ENCODE measurements around the gene STK39. TPM values are rescaled to one million over a fixed set of nuclear protein-coding genes. Genes with fewer than 3 reads are reported as not detected.

STK39 gene
- total RNA-seq, 2 experiments from 2014 or later = 26.5 to 27.7 TPM

GRCh38 chr2:168171059-168171762 lies 76.2 kb downstream of the STK39 start:
- POLR2A ChIA-PET = no interaction called here
- CTCF ChIA-PET = interaction anchor here (0.7 kb wide), 2 partner anchors 61 to 1860 kb away, joined by 3 to 4 read pairs; no protein-coding TSS in a partner anchor

- POLR2A ChIA-PET = no interaction called here
These were observed 78.2 kb downstream of the STK39 start for GRCh38 chr2:168169097-168169745.

GRCh38 chr2:168167511-168168263 lies 79.7 kb downstream of the STK39 start:
- ChIA-PET CTCF (interaction anchor here (0.6 to 1.1 kb wide), 2 partner anchors 41 to 84 kb away, joined by 3 read pairs; no protein-coding TSS in a partner anchor), POLR2A (no interaction called here)

More at GRCh38 chr2:168169097-168169745, 78.2 kb downstream of the STK39 start:
- CTCF ChIA-PET = no interaction called here

GRCh38 chr2:168166902-168167510 lies 80.4 kb downstream of the STK39 start:
- ChIA-PET POLR2A (no interaction called here), CTCF (interaction anchor here (1.1 kb wide), 1 partner anchor 42 kb away, joined by 3 read pairs; no protein-coding TSS in a partner anchor)

- POLR2A ChIA-PET = no interaction called here
- CTCF ChIA-PET = no interaction called here
These were observed 81.2 kb downstream of the STK39 start for GRCh38 chr2:168165985-168166901.

- ChIA-PET POLR2A (no interaction called here), CTCF (no interaction called here)
These were observed 82.0 kb downstream of the STK39 start for GRCh38 chr2:168165397-168165796.

GRCh38 chr2:168160897-168161296 lies 86.5 kb downstream of the STK39 start:
- POLR2A ChIA-PET = no interaction called here
- CTCF ChIA-PET = interaction anchor here (0.6 to 1.4 kb wide), 2 partner anchors 16 to 21 kb away, joined by 3 to 4 read pairs; no protein-coding TSS in a partner anchor

- CTCF ChIA-PET = interaction anchor here (1.4 kb wide), 1 partner anchor 20 kb away, joined by 3 read pairs; no protein-coding TSS in a partner anchor
- POLR2A ChIA-PET = no interaction called here
These were observed 87.4 kb downstream of the STK39 start for GRCh38 chr2:168159754-168160585.

- POLR2A ChIA-PET = no interaction called here
- CTCF ChIA-PET = no interaction called here
These were observed 88.8 kb downstream of the STK39 start for GRCh38 chr2:168158586-168158985.

GRCh38 chr2:168157926-168158325 lies 89.5 kb downstream of the STK39 start:
- CTCF ChIA-PET = no interaction called here

GRCh38 chr2:168157070-168157469 lies 90.3 kb downstream of the STK39 start:
- ChIA-PET CTCF (interaction anchor here (1.5 kb wide), 1 partner anchor 19 kb away, joined by 4 read pairs; no protein-coding TSS in a partner anchor), POLR2A (no interaction called here)

More at GRCh38 chr2:168157926-168158325, 89.5 kb downstream of the STK39 start:
- POLR2A ChIA-PET = no interaction called here

- ChIA-PET POLR2A (no interaction called here), CTCF (interaction anchor here (1.5 kb wide), 1 partner anchor 19 kb away, joined by 4 read pairs; no protein-coding TSS in a partner anchor)
These were observed 90.7 kb downstream of the STK39 start for GRCh38 chr2:168156661-168157060.

- CTCF ChIA-PET = interaction anchor here (1.5 kb wide), 1 partner anchor 20 kb away, joined by 4 read pairs; no protein-coding TSS in a partner anchor
- POLR2A ChIA-PET = no interaction called here
These were observed 91.7 kb downstream of the STK39 start for GRCh38 chr2:168155680-168156079.

GRCh38 chr2:168155046-168155445 lies 92.3 kb downstream of the STK39 start:
- ChIA-PET POLR2A (no interaction called here), CTCF (no interaction called here)

GRCh38 chr2:168152902-168153530 lies 94.4 kb downstream of the STK39 start:
- ChIA-PET CTCF (no interaction called here), POLR2A (no interaction called here)

GRCh38 chr2:168149986-168150385 lies 97.4 kb downstream of the STK39 start:
- ChIA-PET CTCF (no interaction called here), POLR2A (no interaction called here)

- ChIA-PET POLR2A (no interaction called here), CTCF (no interaction called here)
These were observed 98.0 kb downstream of the STK39 start for GRCh38 chr2:168149150-168149974.
